Inferior parietal cortex (tissue), 1 donor: ENCODE measurements around the gene RHOJ.
"Not testable (repeated sequence)": the region's sequence is repeated elsewhere in the genome, so short reads cannot be mapped to it uniquely, and the experiment has no call there.

ENCODE experiments used
- DNase-seq: peaks from one replicate; pipeline ENCODE4 v3.0.0-alpha.2; 2016; ENCODE audit errors: extremely low spot score

The RHOJ gene

DNA sequence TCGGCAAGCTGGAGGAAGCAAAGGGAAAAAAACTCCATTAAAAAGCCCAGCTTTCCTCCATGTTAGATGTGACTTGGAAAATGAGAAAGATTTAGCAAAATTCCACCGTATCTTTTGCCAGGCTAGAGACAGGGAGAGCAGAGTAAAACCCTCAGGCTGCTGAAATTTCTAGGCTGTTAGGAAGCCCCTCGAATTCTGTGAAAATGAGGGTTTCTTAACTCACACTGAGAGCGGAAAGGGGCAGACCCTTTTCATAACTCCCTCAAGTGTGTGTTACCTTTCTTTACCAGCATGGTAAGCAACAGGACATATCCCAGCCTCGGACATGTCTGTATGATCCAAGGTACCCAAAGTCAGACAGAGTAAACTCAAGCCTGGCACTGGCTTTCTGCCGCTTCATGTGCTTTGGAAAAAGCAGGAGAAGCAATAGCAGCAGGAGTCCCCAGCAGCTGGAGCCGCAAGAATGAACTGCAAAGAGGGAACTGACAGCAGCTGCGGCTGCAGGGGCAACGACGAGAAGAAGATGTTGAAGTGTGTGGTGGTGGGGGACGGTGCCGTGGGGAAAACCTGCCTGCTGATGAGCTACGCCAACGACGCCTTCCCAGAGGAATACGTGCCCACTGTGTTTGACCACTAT lies at the start of gene RHOJ:
Gene RHOJ (plus strand): TSS at position 37 of the 637 bp plus-strand sequence. CDS start 427 bp downstream, at position 464.
- peak; percentile 35 for DNase-seq

DNA sequence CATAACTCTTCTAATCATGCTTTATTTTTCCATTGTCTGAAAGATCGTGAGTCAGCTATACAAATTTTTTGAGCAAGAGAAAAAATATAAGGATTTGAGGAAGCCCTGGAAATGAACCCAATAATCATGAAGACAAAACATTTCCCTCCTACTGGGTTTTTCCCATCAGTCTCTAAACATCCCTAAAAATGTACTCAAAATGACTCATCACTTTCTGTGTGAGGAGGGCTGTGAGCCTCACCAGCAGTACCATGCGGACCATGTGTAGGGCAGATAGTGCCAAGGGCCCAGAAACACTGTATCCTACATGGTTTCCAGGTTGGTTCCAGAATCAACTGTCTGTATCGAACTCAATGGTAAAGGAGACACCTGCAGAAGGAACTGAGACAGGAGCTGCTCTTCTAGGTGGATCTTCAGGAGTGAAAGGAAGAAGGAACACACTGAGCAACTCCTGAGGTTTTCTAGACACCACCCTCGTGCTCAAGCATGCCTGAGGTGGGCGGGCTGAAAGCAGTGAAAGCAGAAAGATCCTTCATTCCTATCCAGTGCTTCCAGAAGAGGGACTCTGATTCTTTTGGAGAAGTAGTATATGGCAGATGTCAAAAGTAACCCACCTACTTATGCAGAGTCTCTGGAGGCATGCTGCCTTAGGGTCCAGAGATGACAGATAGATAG lies 48.6 kb upstream of the RHOJ start:
- no peak for DNase-seq

DNA sequence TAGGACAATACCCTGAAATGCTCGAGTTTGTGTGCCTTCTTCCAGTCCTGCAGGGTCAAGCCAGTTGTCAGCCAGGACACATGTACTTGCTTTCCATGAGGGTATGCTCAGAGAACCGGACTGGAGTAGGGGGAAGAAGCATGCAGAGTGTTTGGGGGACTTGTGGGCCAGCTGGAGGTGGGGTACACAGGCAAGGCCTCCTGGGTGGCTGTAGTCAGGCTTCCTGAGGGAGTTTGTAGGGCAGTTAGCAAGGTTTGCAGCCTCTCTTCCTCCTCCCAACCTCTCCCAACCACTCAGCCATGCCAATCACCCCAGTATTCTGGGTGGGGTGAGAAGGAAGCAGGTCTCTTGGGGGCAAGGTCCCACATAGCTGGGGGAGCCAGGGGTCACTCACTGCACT lies 47.0 kb upstream of the RHOJ start:
- no peak for DNase-seq

DNA sequence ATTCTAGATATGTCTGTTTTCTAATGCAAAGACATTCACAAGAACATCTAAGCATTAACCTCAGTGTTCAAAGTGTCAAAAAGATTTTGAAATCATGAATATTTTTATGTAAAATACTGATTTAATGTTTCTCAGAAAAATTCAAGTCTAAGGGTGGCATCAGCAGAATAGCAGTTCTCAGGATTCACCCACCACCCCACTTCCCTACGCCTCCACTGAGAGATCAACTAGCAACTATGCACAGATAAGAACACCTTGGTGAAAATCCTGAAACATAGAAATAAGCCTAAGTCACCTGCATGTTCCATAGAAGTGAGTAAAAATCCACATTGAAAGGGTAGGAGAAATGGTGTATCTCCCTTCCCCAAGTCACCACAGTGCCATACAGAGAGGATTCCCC lies 40.9 kb upstream of the RHOJ start:
- no peak for DNase-seq

DNA sequence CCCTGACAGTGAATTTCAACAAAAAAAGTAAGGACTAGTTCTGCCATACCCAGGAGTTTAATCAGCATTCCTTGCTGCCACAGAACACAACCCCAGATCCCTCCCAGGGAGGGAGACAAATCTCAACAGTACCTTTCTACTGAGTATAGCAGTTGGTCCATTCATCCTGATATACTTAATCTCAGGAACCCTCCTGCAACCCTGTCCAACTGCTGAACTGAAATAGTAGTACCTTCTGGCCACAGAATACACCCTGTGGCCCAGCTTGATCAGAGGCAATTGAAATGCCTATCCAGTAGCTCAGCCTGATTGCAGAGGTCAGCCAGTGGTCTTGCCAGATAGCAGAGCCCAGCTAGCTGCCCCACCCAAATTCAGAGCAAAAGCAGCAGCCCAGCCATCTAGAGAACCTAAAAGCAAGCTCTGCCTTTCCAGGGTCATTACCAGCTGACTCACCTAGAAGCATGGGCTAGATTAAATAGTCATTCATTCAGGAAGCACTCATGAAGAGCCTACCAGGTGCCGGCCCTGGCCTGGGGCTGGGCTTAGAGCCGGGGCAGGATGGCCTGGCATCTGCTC lies 40.0 kb upstream of the RHOJ start:
- DNase-seq, result no peak

DNA sequence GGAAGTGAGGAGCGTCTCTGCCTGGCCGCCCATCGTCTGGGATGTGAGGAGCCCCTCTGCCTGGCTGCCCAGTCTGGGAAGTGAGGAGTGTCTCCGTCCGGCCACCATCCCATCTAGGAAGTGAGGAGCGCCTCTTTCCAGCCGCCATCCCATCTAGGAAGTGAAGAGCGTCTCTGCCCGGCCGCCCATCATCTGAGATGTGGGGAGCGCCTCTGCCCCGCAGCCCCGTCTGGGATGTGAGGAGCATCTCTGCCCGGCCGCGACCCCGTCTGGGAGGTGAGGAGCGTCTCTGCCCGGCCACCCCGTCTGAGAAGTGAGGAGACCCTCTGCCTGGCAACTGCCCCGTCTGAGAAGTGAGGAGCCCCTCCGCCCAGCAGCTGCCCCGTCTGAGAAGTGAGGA lies 39.0 kb upstream of the RHOJ start:
- DNase-seq, result not testable (repeated sequence)

DNA sequence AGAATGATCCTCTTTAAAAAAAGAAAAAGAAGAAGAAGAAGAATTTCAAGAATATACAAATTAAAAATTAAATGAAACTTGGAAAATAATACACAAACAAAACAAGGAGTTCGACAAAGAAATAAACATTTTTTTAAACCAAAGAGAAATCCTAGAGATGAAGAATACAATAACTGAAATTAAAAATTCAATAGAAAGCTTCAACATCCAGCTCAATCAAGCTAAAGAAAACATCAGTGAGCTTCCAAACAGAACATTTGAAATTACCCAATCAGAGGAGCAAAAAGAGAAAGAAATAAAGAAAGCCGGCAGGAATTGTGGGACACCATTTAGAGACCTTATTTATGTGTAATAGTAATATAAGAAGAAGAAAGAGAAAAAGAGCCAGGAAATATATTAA lies 37.2 kb upstream of the RHOJ start:
- no peak for DNase-seq

DNA sequence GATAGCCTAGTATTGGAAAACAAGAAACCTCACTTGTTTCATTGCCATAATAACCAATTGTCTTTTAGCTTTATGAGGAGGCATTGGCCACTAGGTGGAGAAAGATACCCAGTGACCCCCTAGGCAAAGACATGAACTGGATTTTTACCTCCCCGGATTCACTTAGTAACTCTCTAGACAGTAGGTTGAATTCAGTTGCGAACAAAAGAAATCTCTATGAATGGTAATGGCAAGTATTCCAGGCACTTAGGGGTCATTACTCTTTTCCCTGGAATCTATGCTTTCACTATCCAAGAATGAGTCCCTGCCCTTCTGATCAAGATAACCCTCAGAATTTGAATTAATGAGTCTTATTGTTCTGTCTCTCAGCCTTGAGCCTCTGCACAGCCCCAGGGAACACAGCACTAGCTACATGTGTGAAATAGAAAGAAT lies 29.5 kb upstream of the RHOJ start:
- DNase-seq, result peak; percentile 46

DNA sequence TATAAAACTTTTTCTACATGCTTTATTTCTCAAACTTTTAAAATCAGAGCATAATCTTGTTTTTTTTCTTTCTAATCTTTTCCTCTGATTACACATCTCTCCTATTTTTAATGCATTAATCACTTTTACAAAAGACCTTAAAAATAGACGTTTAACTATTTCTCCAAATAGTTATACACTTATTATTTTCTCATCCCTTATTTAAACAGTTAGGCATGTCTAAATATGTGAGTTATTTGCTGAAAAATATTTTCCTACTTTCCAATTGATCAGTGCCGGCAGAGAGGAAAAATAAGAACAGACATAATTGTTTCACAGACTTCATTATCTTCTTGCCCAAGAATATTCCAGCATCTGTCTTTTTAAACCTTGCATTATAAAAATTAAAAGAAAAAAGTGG lies 28.7 kb upstream of the RHOJ start:
- DNase-seq, result no peak

DNA sequence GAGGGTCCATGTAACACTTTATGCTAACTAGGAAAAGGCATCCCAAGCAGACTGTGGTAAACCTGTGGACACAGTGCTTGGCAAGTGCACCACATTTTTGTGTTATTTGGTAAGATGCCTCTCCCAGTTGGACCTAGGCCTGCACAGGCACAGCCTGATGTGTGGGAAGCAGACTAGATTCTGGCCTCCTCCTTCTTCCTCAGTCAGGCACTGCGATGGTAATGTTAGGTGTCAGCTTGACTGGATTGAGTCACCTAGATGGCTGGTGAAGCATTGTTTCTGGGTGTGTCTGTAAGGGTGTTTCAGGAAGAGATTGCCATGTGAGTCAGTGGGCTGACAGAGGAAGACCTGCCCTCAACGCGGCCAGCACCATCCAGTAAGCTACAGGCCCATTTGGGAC lies 25.3 kb upstream of the RHOJ start:
- DNase-seq, result no peak

DNA sequence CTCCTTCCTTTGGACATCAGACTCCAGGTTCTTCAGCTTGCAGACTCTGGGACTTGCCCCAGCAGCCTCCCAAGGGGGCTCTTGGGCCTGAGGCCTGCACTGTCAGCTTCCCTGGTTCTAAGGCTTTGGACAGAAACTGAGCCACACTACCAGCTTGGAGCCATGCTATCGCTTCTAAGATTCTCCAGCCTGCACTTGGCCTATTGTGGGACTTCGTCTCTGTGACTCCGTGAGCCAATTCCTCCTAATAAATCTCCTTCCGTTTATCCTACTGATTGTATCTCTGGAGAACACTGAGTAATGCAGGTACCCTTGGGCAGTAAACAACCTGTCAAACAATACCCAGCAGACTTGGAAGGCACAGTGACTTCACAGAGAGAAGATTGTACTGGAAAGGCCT lies 24.9 kb upstream of the RHOJ start:
- no peak for DNase-seq

DNA sequence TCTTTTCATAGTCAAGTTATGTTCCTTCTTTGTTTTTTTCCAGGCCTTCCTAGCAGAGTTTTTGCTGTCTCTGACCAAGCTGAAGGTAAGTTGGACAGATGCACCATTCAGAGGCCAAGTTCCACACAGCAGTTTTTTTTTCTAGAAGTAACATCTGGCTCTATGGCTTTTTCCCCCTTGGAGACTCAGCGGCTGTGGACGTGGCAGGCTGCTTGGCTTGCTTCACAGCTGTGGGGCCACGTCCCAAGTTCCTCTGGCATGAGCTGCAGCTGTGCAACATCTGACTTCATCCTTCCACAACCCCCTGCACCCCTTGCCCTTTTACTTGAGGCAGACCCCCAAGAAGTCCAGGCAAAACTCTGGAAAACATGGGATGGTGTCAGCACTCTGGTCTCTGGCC lies 24.2 kb upstream of the RHOJ start:
- no peak for DNase-seq

DNA sequence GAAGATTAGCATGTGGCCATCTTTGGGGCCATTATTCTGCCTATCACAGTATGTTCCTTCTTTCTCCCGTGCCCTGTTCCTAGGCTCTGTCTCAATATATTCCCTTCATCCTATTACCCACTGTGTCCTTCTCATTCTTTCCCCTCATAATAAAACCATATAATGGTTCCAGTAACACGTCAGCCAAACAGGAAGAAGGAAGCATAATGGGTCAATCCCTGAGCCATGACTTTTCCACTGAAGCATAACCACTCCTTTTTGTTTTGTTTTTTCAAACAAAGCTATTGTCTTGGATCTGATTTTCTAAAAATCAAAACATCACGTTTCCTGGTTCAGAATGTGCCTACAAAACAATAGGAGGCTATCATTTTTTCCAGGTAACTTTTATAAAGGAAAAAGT lies 21.3 kb upstream of the RHOJ start:
- no peak for DNase-seq

DNA sequence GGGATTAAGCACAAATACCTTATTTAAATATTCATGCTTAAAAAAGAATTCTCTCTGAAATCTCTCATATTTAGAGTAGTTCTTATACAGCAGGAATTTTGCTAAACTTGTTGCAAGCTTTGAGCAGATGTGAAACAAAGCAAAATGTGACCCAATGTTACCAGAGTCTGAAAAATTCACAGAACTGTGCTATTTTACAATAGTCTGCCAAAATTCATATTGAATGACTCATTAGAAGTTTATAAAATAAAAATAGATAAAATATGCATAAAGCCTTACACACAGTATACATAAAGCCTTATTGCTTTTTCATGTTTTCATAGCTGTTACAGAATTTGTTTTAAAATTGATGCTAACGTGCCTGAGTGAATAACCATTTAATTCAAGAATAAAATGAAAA lies 17.8 kb upstream of the RHOJ start:
- DNase-seq, result no peak

DNA sequence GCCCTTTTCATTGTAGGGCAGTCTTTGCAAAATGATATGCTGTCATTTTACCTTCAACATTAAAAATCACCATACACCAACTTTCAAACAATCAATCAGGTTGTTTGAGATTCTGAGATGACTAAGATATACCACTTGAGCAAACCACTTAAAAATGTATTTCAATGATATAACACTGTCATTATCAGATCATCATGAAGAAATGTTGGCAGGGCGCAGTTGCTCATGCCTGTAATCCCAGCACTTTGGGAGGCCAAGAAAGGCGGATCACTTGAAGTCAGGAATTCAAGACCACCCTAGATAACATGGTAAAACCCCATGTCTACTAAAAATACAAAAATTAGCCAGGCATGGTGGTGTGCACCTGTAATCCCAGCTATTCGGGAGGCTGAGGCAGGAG lies 13.0 kb upstream of the RHOJ start:
- no peak for DNase-seq

DNA sequence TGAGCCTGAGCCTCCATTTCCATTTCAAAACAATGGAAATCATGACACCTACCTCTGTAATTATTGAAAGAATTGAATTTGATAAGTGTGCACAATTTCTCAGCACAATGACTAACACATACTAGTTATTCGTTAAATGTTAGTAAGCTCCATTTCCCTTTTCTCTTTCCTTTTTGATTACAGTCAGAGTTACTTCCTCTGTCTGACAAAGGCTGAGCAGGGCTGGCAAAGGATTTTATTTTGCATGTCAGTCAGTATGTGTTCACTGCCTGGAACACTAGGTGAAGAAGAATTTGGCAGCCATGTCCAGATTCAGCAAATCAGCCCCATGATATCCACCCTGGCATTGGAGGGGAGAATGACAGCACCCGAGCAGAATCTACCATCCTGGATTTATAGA lies 12.2 kb upstream of the RHOJ start:
- DNase-seq, result no peak

DNA sequence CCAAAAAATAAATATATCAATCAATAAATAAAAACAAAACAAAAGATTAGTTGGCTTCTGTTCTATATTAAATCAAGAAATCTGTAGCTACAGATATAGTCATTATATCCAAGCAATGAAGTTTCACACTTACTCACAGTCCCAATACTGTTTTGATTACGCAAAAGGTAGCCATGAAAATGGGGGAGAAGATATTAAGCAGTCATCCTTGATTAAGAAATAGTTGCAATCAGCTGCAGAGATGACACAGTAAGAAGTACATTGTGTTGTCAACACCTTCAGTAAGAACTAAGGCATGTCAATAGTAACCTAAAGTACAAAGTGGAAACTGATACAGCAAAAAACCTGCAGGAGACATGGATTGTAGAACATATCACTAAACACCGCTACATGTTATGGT lies 11.0 kb upstream of the RHOJ start:
- DNase-seq, result no peak

DNA sequence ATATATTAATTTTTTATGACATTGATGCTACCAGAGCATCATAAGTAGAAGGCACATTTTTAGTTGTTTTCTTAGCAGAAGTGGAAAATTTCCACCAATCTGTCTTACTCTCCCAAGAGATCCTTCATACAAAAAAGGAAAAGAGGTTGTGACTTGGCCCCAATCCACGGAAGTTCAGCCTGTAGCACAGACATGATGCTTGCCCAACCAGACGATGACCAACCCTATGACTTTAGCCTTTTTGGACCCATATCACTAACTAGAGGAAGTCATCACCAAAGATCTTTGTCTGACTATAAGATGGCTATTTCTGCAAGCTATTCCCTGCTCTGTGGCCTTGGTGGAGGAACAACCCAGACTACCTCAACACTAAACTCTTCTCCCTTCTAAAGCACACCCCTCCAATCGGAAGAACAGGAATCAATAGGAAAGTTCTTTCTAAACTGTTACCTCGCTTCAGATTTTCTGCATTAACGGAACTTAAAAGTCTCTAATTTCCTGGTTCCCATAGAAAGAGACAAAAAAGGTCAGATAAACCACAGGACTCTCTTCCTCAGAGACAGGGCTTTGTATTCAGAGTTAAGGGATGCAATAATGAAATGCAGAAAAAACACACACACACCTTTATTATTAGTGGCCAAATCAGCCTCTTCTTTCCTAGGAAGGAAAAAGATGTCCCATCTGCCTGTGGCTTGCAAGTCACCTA lies 4.1 kb upstream of the RHOJ start:
- DNase-seq, result no peak

DNA sequence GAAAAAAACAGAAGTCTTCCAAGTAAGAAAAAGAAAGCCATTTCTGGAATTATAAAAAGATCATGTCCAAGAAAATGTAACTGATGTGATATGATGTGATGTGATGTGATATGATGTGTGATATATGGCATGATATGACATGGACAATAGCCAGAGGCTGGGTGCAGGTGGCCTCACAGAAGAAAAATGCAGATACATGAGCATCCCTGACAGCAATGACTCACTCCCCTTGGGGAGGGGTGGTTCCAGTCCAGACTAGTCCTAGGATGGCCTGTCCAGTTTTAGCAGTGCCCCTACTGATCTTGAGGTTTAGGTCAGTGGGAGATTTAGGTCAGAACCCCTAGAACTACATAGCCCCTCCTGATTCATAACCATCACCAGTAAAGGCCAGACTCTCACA lies 3.5 kb upstream of the RHOJ start:
- no peak for DNase-seq

DNA sequence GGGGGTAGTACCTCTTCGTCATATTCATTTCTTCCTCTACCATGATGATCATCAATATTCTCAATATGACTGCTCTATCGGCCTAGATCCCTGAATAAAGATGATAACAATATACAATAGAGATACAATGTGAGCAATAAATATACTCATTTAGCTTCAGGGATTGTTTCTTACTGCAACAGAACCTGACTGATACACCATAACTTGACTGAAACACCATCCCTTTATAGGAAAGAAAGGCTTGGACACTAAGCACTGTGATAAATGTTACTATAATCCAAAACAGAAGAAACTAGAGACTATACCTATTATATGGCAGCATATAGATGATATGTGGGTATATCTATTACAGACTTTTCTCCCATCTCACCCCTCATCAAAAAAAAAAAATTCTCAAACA lies 1.2 kb upstream of the RHOJ start:
- no peak for DNase-seq

DNA sequence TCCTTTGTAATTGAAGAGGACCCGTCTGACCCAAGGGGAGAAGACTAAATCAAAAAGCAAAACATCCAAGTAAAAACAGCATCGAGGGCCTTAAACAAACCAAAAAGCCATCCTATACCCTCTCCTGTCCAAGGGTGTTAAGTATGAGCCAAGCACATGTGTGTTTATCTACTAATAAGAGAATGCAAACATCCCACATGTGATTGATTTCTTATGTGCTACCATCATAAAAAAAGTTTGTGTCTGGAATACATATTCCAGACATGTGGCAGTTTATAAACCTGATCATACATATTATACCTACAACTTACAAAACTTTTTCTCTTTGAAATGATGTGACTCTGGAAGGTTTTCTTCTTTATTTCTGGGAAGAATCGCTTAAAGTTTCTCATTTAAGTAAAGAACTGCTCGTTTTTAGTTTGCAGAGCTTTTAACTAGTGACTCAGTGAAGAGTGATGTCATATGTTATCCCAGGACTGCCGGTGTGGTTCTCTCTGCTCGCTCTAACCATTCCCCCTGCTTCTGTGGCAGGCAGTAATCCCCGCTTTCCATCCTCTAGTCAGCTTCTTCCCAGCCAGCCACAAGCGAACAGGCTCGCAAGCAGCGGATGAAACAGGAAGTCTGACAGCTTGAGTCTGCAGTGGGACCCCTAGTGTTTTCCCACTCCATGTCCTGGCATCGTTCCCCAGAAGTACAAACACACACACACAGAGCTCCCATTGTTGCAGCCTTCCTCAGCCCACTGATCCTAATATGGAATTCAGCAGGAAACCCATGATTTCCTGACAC lies 431 bp upstream of the RHOJ start:
- peak; percentile 67 for DNase-seq

DNA sequence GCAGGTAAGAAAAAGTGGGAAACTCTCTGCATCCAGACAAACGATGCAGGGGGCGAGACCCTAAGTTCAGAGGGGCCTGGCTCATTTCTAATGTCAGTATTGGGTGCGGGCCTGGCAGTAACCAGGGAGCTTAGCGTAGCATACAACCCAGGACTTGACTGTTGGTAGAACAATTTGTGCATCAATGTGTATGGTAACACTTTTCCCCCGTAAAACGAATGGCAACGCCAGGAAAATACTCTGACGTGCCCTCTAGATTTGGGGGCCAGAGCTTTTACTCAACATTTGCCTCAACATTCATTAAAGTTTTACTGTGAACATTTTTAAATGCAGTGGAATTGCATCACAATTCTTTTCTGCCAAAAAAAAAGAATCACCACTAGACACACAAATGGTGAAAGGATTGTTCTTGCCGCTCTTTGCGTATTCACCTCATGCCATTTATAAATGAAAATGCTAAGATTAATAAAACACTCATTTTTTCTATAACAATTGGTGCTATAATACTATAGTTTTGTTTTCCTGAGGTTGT lies 867 bp downstream of the RHOJ start:
- DNase-seq, result no peak
